Bronchial epithelial cell (primary cell): ENCODE data around the gene DPP10. TPM values are rescaled to one million over a fixed set of nuclear protein-coding genes. Genes with fewer than 3 reads are reported as not detected.

Source experiments
- DNase-seq: peaks from one replicate; pipeline ENCODE4 v3.0.0-alpha.2; 2010; ENCODE audit warnings: low read depth
- FAIRE-seq: peaks from 2 replicates; lab custom pipeline; 2011; peaks lifted over from hg19 to GRCh38; lab: Jason Lieb, UNC
- H3K27me3 ChIP-seq: 2 replicates; pipeline ENCODE4 v1.5.1; 2011; ENCODE audit warnings: low read length; ENCODE audit not compliant: control insufficient read depth, insufficient read depth
- H3K36me3 ChIP-seq: 2 replicates; pipeline ENCODE4 v1.5.1; 2011; ENCODE audit warnings: low read length; ENCODE audit not compliant: control insufficient read depth, insufficient read depth
- H3K4me3 ChIP-seq: 2 replicates; pipeline ENCODE4 v1.5.1; 2011; ENCODE audit warnings: mild to moderate bottlenecking, low read depth, low read length, control low read depth
- total RNA-seq: library from RNA; depleted of rRNA; stranded (reverse); fragments of >200 nt; gene quantifications from 2 replicates; pipeline ENCODE4 v1.2.1, GENCODE V29; 2014
- TF ChIP-seq, protein P1 (sequence below): IDR thresholded peaks from 2 replicates; pipeline ENCODE4 v1.5.1; 2011; ENCODE audit warnings: mild to moderate bottlenecking, moderate library complexity, low read length, control low read depth, inconsistent platforms; ENCODE audit not compliant: insufficient read depth, severe bottlenecking

The DPP10 gene
- total RNA-seq, 1 donor from 2014 or later: 0.26 TPM

DNA sequence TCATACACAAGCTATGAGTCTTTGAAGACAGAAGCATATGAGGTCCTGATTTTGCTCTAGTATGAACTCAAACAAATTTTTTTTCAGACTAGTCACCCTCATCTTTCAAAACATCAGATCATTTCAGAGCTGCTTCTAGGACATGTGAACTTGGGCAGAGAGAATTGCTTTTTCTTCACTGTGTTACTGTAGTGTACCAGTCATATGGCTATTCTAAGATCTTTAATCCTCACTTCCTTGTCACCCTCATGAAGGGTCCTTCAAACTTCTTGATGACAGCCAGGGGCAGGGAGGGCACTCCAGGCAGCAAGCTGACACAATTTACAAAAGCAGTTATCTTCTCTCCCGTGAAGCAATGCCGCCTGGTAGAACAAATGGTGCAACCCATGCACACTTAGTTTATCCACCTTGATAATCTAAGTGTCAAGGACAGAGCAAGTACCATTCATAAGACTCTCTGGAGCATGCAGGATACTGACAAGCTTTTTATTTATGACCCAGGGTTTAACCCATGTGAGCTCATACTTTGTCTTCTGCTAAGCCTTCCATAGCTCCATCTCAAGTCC lies 200.6 kb downstream of the DPP10 start:
- Histone ChIP-seq H3K4me3 (no peak overlapping the region), H3K27me3 (no peaks in the 10 kb centered on the region), H3K36me3 (no peaks in the 10 kb centered on the region)
- no peak for FAIRE-seq
- TF ChIP-seq, protein P1, sequence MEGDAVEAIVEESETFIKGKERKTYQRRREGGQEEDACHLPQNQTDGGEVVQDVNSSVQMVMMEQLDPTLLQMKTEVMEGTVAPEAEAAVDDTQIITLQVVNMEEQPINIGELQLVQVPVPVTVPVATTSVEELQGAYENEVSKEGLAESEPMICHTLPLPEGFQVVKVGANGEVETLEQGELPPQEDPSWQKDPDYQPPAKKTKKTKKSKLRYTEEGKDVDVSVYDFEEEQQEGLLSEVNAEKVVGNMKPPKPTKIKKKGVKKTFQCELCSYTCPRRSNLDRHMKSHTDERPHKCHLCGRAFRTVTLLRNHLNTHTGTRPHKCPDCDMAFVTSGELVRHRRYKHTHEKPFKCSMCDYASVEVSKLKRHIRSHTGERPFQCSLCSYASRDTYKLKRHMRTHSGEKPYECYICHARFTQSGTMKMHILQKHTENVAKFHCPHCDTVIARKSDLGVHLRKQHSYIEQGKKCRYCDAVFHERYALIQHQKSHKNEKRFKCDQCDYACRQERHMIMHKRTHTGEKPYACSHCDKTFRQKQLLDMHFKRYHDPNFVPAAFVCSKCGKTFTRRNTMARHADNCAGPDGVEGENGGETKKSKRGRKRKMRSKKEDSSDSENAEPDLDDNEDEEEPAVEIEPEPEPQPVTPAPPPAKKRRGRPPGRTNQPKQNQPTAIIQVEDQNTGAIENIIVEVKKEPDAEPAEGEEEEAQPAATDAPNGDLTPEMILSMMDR: no peak
- DNase-seq: no peak

GRCh38 chr2:114651933-114652332 lies 209.5 kb downstream of the DPP10 start:
- no peak for FAIRE-seq
- TF ChIP-seq, protein P1: no peak
- no peak overlapping the region for H3K4me3 ChIP-seq
- DNase-seq: no peak
- no peaks in the 10 kb centered on the region for H3K27me3 ChIP-seq
- H3K36me3 ChIP-seq: no peaks in the 10 kb centered on the region

- H3K36me3 ChIP-seq: no peaks in the 10 kb centered on the region
- FAIRE-seq (no peak), DNase-seq (no peak)
- TF ChIP-seq, protein P1: no peak
- H3K27me3 ChIP-seq: no peaks in the 10 kb centered on the region
- H3K4me3 ChIP-seq: no peak overlapping the region
Measured at GRCh38 chr2:114659880-114660279, 217.4 kb downstream of the DPP10 start.

DNA sequence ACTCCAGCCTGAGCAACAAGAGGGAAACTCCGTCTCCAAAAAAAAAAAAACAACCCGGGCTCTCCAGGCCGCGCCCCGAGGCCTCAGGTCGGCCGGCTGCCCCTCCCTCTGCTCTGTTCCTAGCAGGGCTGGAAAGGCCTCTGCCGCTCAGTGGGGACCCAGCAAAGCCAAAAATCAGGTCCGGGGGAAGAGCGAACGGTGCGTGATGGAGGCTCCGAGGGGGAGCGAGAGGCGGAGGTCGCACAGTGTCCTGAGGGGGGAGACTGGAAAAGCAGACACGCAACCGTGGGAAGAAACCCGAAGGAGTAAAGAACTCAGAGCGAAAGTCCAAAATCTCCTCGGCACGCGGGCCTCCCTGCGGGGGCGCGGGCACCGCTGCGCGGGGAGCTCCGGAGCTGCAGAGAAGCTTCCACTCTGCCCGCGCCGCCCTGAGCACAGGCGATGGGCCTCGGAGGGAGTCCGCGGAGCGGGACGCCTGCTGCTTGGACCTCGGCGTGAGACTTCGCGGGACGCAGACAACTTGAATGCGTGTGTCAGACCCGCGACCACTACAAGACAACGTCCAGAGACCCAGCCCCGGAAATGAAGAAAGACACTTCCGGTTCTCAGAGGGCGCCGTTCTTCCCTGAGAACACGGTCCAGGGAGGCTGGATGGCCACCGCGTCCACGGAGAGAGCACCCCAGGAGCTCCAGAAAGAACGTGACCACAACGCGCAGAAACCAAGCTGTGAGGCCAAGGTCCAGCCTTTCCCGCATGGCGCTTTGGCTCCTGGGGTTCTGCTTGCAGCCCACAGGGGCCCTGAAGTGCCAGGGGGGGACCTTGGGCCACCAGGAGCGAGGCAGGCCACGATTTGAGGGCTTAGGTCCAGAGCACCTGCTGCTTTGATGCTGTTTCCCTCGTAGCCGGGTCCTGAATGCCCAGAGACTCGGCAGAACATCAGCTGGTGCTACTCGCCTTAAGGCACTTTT lies 219.8 kb downstream of the DPP10 start:
- no peak for FAIRE-seq
- TF ChIP-seq, protein P1: no peak
- H3K4me3 ChIP-seq: peak overlapping the region; percentile 36
- DNase-seq: no peak
- H3K36me3 ChIP-seq: no peaks in the 10 kb centered on the region
- H3K27me3 ChIP-seq: no peaks in the 10 kb centered on the region

GRCh38 chr2:114668415-114668814 lies 226.0 kb downstream of the DPP10 start:
- DNase-seq: no peak
- H3K4me3 ChIP-seq: no peak overlapping the region
- H3K27me3 ChIP-seq: no peaks in the 10 kb centered on the region
- FAIRE-seq: no peak
- H3K36me3 ChIP-seq: no peaks in the 10 kb centered on the region
- TF ChIP-seq, protein P1: no peak
